Activated CD8-positive, alpha-beta memory T cell treated with anti-CD3 and anti-CD28 coated beads, Interleukin-2, amount 50 U/mL, for 1 hour (primary cell): ENCODE measurements around the gene TMEM245.
"Not testable (repeated sequence)": the region's sequence is repeated elsewhere in the genome, so short reads cannot be mapped to it uniquely, and the experiment has no call there.

Experiments used
- DNase-seq: peaks from one replicate; pipeline ENCODE4 v3.0.0-alpha.2; 2020; ENCODE audit errors: extremely low read depth

The TMEM245 gene

DNA sequence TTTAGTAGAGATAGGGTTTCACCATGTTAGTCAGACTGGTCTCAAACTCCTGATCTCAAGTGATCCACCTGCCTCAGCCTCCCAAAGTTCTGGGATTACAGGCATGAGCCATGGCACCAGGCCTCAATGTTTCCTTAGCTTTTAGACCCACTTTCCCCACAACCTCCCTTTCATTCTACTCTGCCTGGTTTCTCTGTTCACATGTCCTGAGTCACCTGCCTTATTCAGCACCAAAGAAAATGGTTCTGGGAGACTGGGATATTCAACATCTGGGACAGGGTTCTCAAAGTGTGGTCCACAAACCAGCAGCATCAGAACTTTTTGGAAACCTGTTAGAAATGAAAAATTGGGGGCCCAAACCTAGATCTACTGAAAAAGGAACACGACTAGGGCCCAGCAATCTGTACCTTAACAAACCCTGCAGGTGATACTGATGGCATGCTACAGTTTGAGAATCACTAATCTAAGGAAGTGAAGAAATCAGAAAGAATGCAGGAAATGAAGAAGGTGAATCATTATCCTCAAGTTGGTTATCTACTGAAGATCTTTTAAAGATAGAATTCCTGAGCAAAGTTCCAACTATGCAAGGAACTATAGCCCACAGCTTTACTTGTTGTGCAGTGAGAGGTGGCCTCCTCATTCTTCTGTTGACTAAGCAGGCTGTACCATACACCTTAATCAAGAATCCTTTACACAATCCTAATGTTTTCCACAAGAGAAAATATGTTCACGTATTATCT, 54.6 kb downstream of the TMEM245 start:
- DNase-seq: no peak

DNA sequence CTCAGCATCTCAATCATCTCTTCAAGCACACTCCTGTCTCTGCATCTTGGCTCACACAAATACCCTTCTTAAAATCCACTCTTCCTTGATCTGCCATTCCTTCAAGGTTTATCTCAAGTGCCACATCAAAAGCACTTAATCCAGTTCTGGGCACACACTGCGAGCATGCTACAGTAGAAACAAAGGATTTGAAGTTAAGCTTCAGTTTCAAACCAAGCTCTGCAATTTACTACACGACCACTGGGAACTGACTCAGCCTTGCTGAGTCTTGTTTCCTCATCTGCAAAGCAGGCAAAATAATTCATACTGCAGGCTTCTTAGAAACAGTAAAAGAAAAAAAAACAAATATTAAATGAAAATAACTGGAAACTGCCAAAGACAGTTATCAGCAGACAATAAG, 56.0 kb downstream of the TMEM245 start:
- no peak for DNase-seq

DNA sequence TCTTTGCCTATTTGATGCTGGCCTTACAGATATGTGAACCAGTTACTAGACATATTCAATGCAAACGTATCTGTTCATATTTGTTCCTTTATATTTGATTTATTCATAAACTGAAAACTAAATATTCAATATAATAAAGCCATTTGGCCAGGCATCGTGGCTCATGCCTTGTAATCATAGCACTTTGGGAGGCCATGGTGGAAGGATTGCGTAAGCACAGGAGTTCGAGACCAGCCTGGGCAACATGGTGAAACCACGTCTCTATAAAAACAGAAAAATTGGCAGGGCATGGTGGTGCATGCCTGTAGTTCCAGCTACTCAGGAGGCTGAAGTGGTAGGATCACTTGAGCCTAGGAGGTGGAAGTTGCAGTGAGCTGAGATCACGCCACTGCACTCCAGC, 57.2 kb downstream of the TMEM245 start:
- no peak for DNase-seq

DNA sequence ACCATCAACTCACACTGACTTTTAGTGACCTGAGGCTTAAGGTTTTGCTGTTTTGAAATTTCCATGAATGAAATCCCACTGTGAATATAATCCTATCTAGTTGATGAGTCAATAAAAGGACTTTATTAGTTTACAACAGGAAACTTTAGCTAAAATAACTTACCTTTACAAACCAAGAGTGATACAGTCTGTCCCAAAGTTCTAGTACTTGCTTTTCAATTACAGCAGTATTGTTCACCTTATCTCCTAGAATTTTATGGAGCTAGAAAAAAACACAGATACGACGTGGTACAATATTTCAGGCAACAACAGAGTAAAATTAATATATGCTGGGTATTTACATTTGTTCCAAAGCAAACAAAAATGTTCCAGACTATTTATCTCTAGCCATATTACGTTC, 59.6 kb downstream of the TMEM245 start:
- DNase-seq: no peak

DNA sequence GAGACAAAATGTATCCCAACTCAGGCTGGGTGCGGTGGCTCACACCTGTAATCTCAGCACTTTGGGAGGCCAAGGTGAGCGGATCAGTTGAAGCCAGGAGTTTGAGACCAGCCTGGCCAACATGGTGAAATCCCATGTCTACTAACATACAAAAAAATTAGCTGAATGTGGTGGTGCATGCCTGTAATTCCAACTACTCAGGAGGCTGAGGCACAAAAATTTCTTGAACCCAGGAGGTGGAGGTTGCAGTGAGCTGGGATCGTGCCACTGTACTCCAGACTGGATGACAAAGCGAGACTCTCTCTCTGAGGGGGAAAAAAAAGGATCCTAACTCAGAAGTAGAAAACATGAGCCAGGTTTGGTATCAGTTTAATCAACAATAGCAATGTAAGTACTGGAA, 66.6 kb downstream of the TMEM245 start:
- DNase-seq: not testable (repeated sequence)

GRCh38 chr9:109052416-109052815, 67.3 kb downstream of the TMEM245 start:
- no peak for DNase-seq

- no peak for DNase-seq
These were observed 68.0 kb downstream of the TMEM245 start for GRCh38 chr9:109051733-109052132.

- no peak for DNase-seq
These were observed 69.3 kb downstream of the TMEM245 start for GRCh38 chr9:109050444-109050843.

DNA sequence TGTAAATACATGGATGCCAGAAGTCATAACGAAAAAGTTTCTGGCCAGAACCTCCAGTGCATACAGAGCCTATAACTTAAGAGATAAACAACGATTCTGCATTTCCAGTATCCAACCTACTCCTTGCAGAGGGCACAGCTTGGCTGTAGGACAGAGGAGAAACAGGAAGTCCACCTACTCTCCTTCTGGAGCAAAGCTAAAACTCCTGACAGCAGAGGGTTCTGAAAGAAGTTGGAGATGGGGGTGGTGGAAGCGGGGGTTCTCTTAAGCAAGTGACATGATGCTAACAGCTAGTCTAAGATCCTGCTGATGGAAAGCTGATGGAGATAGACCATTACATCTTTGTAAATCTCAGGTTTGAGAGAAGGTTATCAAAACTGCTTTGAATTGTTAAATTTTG, 70.9 kb downstream of the TMEM245 start:
- DNase-seq: no peak

GRCh38 chr9:109047259-109047658, 72.5 kb downstream of the TMEM245 start:
- no peak for DNase-seq

- DNase-seq: no peak
These were observed 73.4 kb downstream of the TMEM245 start for GRCh38 chr9:109046346-109046745.

GRCh38 chr9:109043578-109043977, 76.2 kb downstream of the TMEM245 start:
- no peak for DNase-seq

DNA sequence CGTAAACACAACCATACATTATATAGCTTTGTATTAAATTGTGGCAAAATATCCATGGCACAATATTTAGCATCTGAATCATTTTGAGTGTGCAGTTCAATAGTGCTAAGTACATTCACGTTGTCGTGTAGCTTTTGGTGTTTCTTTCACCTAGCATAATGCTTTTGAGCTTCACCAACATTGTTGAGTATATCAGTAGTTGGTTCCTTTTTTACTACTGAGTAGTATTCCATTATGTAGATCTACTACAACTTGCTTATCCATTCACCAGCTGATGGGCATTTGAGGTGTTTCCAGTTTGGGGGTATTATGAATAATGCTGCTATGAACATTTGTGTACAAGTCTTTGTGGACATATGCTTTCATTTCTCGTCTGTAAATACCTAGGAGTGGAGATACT, 79.2 kb downstream of the TMEM245 start:
- DNase-seq: no peak

DNA sequence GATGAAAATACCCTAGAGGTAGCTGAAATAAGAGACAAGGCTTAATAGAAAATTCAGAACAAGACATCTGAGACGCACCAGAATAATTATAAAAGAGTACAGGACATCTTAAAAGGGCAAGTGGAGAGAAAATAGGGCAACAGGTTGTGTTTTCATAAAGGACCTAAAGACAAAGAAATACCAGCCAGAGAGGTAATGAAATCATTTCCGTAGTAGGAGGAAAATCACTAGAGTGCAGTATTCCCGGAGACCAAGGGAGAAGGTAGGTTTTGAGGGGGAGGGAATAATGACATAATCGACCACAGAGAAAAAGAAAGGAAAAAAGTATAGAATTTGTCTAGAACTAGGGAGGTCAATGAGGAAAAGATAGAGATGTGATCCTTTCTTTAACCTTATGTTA, 80.2 kb downstream of the TMEM245 start:
- no peak for DNase-seq

DNA sequence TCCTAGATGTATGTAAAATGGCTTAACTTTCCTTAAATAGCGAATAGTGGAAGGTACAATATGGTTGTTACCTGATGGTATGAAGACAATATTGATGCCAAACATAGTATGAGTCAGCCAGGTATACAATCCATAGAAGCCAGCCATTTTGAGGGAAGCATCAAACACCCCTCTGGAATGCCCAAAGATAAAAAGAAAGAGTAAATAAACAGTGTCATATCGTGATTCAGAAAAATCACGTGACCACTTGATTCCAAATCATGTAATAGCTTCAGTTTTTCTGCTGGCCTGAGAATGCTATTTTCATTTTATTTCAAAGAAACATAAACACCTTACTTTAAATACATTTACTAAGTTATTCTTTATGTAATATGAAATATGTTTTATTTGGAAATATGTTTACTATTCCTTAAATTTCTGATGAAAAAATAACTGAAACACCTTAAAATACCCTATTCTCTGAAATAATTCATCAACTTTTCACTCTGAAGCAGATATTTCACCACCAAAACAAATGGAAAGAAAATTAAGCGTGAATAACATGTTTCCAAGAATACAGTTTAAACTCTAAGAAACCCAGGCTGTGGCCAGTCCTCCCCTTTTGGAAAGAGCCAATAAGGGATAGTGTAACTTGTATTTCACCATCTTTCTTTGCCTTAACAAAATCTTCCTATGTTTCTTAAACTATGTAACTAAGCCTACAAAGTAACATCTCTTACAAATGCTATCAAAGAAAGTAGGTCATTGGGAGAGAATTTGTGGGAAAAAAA, 81.6 kb downstream of the TMEM245 start:
- DNase-seq: no peak

DNA sequence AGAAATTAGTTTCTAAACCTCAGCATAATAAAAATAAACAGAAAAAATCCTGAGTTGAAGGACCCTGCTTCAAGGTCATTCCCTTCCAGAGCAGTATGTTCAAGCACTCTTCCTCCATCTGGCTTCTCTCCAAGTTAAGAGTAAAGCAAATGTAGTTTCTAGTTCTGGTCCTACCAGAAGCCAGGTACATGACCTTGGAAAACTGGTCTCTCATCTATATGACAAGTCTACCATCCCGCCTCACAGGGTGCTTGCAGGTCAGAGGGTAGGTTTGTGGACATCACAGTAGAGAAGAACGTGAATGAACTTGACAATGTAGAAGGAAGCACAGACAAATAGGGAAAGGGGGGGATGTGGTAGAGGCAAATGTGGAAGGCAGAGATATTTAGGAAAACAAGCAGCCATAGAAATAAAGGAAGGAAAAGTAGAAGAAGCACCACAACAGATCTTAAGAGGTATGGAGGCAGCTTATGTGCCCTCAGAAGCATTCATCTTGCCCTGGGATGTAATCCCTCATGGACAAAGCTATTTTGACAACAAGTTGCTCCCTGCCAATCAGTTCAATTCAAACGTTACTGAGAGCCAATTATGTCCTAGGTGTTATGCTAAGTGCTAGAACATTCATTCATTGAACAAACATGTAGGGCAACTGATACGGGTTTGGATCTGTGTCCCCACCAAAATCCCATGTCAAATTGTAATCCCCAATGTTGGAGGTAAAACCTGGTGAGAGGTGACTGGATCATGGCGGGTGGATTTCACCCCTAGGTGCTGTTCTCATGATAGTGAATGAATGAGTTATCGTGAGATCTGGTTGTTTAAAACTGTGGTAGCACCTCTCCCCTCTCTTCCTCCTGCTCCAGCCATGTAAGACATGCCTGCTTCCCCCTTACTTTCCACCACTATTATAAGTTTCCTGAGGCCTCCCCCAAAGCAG, 82.7 kb downstream of the TMEM245 start:
- no peak for DNase-seq

DNA sequence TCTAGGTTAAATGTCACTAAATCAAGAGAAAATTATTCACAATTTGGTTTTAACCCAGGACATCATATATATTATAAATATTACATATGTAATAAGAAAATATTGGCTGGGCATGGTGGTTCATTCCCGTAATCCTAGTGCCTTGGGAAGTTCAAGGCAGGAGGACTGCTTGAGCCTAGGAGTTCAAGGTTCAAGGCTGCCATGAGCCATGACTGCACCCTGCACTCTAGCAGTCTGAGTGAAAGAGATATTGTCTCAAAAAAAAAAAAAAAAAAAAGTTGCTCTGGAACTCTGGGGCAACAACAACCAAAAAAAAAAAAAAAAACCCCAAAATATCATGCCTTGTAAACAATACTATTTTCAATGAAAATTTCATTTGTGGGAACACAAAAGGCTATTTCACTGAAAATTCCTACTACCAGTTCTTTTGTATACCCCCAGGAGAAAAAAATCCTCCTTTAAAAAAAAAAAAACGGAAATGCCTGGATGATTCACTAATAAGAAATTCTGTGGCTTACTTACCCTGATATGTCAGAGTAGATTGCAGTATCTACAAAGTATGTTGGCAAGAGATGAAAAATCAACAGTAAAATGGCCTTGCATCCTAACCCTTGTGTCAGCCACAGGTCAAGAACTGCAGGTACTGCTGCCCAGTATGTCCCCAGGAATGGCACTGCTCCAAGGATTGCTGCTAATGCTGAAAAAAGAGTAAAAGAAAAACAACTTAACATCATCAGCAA, 83.9 kb downstream of the TMEM245 start:
- no peak for DNase-seq

GRCh38 chr9:109033941-109034700, 85.6 kb downstream of the TMEM245 start:
- no peak for DNase-seq

GRCh38 chr9:109031241-109031640, 88.5 kb downstream of the TMEM245 start:
- DNase-seq: no peak

DNA sequence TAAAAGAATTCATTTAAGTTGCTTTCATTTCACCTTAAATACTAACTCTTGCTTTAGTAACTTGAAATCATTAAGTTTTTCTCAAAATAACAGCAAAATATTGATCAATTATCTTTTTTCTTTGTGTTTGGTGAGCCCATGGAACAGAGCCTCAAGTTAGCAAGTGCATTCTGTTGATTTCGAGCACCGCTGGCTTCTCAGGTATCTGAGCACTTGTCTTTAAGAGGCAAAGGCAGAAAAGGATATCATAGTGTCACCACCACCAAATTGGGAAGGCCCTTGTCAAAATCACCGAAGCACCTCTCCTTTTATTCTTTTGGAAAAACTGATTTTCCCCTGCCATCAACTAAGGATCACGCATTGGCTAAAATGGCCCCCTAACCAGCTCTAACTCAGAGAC, 89.3 kb downstream of the TMEM245 start:
- no peak for DNase-seq

GRCh38 chr9:109028457-109028856, 91.3 kb downstream of the TMEM245 start:
- DNase-seq: no peak
